Retina (tissue), 1 donor: ENCODE results near the gene SUZ12.
"Not testable (repeated sequence)": the region's sequence is repeated elsewhere in the genome, so short reads cannot be mapped to it uniquely, and the experiment has no call there.

Experiments used
- DNase-seq: peaks from one replicate; pipeline ENCODE4 v3.0.0-alpha.2; 2016

SUZ12 gene

DNA sequence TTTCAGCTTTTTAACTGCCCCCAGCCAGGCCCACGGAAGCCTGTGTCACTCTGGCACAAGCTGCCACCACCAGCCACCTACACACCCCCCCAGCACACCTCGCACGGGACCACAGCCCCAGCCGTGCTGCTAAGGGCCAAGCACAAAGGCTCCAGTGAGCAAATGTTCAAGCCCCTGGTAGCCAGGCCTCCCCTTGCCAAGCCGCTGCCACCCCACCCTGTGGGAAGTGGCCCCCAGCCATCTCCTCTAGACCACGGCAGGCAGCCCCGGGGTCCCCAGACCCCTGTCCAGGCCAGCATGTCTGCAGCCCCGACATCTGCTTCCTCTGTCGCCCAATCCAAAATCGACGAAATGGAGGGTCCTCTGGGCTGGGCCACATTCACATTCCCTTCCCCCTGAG lies 105.5 kb downstream of the SUZ12 start:
- not testable (repeated sequence) for DNase-seq

DNA sequence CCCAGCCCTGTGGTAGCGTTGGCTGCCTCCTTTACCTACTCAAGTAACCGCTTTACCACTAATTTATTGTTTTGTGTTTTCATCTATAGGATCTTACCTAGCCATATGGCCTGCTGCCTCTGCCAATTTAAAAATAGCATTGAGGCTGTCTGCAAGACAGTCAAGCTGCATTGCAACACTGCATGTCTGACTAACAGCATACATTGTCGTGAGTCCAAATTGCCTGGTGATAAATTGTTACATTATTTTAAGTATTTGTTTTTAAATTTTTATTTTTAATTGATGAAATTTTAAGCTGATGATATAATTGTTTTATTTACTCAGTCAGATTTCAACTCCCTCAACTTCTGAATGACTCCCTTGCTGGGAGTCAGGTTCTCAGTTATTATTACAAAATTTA lies 108.8 kb downstream of the SUZ12 start:
- DNase-seq, result not testable (repeated sequence)

DNA sequence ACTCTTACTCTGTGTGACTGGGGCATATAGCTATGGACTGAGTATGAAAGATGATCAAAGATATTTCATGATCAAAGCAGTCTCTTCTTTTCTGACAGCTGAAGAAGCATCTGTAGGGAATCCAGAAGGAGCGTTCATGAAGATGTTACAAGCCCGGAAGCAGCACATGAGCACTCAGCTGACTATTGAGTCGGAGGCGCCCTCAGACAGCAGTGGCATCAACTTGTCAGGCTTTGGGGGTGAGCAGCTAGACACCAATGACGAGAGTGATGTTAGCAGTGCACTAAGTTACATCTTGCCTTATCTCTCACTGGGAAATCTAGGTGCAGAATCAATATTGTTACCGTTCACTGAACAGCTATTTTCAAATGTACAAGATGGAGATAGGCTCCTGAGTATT lies 110.9 kb downstream of the SUZ12 start:
- DNase-seq, result not testable (repeated sequence)
